Gastroesophageal sphincter (tissue), 3 donors: ENCODE measurements around the gene REG3A.

Experiments used
- EP300 ChIP-seq: sonication (generic); formaldehyde crosslinking; IDR thresholded peaks from one replicate; pipeline ENCODE4 v1.6.1; 2017; ENCODE audit warnings: antibody characterized with exemption, mild to moderate bottlenecking
- TF ChIP-seq, protein P1 (sequence below), 4 experiments: fragments of 200-600 bp in 2 of 4; fragments of 450-650 bp in 2 of 4; sonication (generic) in 1 of 4; IDR thresholded peaks; one replicate each; pipeline ENCODE4 v1.5.1; 2017 to 2019; ENCODE audit warnings: antibody characterized with exemption in 4 of 4, mild to moderate bottlenecking in 2 of 4, moderate library complexity in 2 of 4

DNA sequence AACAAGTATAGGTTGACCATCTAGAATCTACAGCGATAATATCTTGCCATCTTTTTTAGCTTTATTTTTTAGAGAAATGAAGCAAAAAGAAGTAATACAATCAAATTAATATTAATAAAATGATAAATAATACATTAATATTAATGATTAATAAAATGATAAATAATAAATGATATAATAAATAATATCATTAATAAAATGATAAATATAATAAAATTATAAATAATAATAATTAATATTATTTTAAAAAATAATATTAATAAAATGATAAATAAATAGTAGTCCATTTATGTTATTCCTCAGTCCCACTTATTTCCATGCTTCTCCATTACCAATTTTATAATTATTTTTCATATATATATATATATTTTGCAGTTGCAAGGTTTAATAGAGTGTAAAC, 3.2 kb upstream of the REG3A start:
- TF ChIP-seq, protein P1, sequence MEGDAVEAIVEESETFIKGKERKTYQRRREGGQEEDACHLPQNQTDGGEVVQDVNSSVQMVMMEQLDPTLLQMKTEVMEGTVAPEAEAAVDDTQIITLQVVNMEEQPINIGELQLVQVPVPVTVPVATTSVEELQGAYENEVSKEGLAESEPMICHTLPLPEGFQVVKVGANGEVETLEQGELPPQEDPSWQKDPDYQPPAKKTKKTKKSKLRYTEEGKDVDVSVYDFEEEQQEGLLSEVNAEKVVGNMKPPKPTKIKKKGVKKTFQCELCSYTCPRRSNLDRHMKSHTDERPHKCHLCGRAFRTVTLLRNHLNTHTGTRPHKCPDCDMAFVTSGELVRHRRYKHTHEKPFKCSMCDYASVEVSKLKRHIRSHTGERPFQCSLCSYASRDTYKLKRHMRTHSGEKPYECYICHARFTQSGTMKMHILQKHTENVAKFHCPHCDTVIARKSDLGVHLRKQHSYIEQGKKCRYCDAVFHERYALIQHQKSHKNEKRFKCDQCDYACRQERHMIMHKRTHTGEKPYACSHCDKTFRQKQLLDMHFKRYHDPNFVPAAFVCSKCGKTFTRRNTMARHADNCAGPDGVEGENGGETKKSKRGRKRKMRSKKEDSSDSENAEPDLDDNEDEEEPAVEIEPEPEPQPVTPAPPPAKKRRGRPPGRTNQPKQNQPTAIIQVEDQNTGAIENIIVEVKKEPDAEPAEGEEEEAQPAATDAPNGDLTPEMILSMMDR (IDR thresholded peaks at IDR 0.05), result no peak
- TF ChIP-seq EP300, result no peak
